HepG2 (cell line): Measurements from ENCODE around the gene PERP. TPM values are rescaled to one million over a fixed set of nuclear protein-coding genes. Genes with fewer than 3 reads are reported as not detected.

Experiments used
- AKAP8 ChIP-seq: sonication (generic); formaldehyde crosslinking; IDR thresholded peaks from 2 replicates; pipeline ENCODE4 v1.5.1; 2020; ENCODE audit warnings: mild to moderate bottlenecking, missing genetic modification reagents
- ATAD3A ChIP-seq: sonication (generic); formaldehyde crosslinking; IDR thresholded peaks from 2 replicates; pipeline ENCODE4 v1.4.0; 2020; ENCODE audit warnings: missing genetic modification reagents
- ATM ChIP-seq: fragments of 450-650 bp; IDR thresholded peaks from 2 replicates; pipeline ENCODE4 v1.7.1; 2017; ENCODE audit warnings: mild to moderate bottlenecking, borderline replicate concordance
- CENPX ChIP-seq: sonication (generic); formaldehyde crosslinking; IDR thresholded peaks from 2 replicates; pipeline ENCODE4 v1.9.0; 2021; ENCODE audit warnings: mild to moderate bottlenecking, missing genetic modification reagents, moderate library complexity
- CREM ChIP-seq, 2 experiments: sonication (generic) in 1 of 2; formaldehyde crosslinking in 1 of 2; IDR thresholded peaks; 2 replicates each; pipeline versions ENCODE4 v1.4.0 to v1.6.1; 2016 to 2020; ENCODE audit warnings: antibody characterized with exemption in 1 of 2, mild to moderate bottlenecking in 1 of 2, missing genetic modification reagents in 1 of 2
- DPF2 ChIP-seq: sonication (generic); formaldehyde crosslinking; IDR thresholded peaks from 2 replicates; pipeline ENCODE4 v1.4.0; 2020; ENCODE audit warnings: mild to moderate bottlenecking, low read depth, missing genetic modification reagents, borderline replicate concordance
- FOSL2 ChIP-seq: sonication (generic); formaldehyde crosslinking; IDR thresholded peaks from 2 replicates; pipeline ENCODE4 v1.4.0; 2020; ENCODE audit warnings: missing genetic modification reagents
- FOXA3 ChIP-seq: IDR thresholded peaks from 2 replicates; pipeline ENCODE4 v1.6.1; 2016; ENCODE audit warnings: missing genetic modification reagents, missing compliant biosample characterization
- IRF2 ChIP-seq: IDR thresholded peaks from 2 replicates; pipeline ENCODE4 v1.6.1; 2018; ENCODE audit warnings: missing genetic modification reagents, missing compliant biosample characterization
- KLF13 ChIP-seq: sonication (generic); formaldehyde crosslinking; IDR thresholded peaks from 2 replicates; pipeline ENCODE4 v1.4.0; 2020; ENCODE audit warnings: mild to moderate bottlenecking, missing genetic modification reagents
- KLF9 ChIP-seq: IDR thresholded peaks from 2 replicates; pipeline ENCODE4 v1.6.1; 2016; ENCODE audit warnings: low read depth
- NCOA2 ChIP-seq: sonication (generic); formaldehyde crosslinking; IDR thresholded peaks from 2 replicates; pipeline ENCODE4 v1.8.0; 2022; ENCODE audit warnings: inconsistent platforms
- RARA ChIP-seq: IDR thresholded peaks from 2 replicates; pipeline ENCODE4 v1.6.1; 2016; ENCODE audit warnings: missing genetic modification reagents, missing compliant biosample characterization
- RFX1 ChIP-seq: fragments of 450-650 bp; IDR thresholded peaks from 2 replicates; pipeline ENCODE4 v1.6.1; 2017
- SAP130 ChIP-seq: IDR thresholded peaks from 2 replicates; pipeline ENCODE4 v1.6.1; 2016; ENCODE audit warnings: low read depth
- SNAI1 ChIP-seq: sonication (generic); formaldehyde crosslinking; IDR thresholded peaks from 2 replicates; pipeline ENCODE4 v1.5.0; 2020; ENCODE audit warnings: mild to moderate bottlenecking, missing genetic modification reagents, borderline replicate concordance
- TBX3 ChIP-seq: fragments of 450-650 bp; IDR thresholded peaks from 2 replicates; pipeline ENCODE4 v1.6.1; 2017; ENCODE audit warnings: antibody characterized with exemption, mild to moderate bottlenecking, inconsistent platforms, borderline replicate concordance
- TCF7L2 ChIP-seq: IDR thresholded peaks from 2 replicates; pipeline ENCODE4 v1.6.1; 2011; ENCODE audit warnings: mild to moderate bottlenecking, low read depth, low read length, moderate library complexity
- TEAD3 ChIP-seq: optimal IDR thresholded peaks from 2 replicates; pipeline ENCODE3; 2016; ENCODE audit warnings: borderline replicate concordance
- ZFY ChIP-seq: sonication (generic); formaldehyde crosslinking; IDR thresholded peaks from 2 replicates; pipeline ENCODE4 v1.4.0; 2020; ENCODE audit warnings: missing genetic modification reagents
- ZNF232 ChIP-seq: sonication (generic); formaldehyde crosslinking; IDR thresholded peaks from 2 replicates; pipeline ENCODE4 v1.4.0; 2020; ENCODE audit warnings: missing genetic modification reagents, borderline replicate concordance
- ZNF235 ChIP-seq: sonication (generic); formaldehyde crosslinking; IDR thresholded peaks from 2 replicates; pipeline ENCODE4 v1.8.1; 2023; ENCODE audit warnings: mild to moderate bottlenecking, missing genetic modification reagents, borderline replicate concordance
- ZSCAN21 ChIP-seq: sonication (generic); formaldehyde crosslinking; IDR thresholded peaks from 2 replicates; pipeline ENCODE4 v1.8.0; 2022; ENCODE audit warnings: mild to moderate bottlenecking, missing genetic modification reagents, moderate library complexity, borderline replicate concordance
- polyA plus RNA-seq, 8 experiments: library from polyadenylated mRNA; depleted of rRNA in 3 of 8; stranded (reverse) in 7 of 8; unstranded in 1 of 8; fragments of >200 nt; fragmentation: Illumina TruSeq in 4 of 8; extraction: Trizol in 4 of 8; gene quantifications; 2 replicates each; pipeline versions ENCODE4 v1.2.1 to v1.2.3, GENCODE V29; 2011 to 2016; ENCODE audit warnings: low read depth in 4 of 8, missing spikeins in 1 of 8, mixed read lengths in 1 of 8; ENCODE audit not compliant: insufficient read depth in 1 of 8
- total RNA-seq, 5 experiments: library from RNA; depleted of rRNA; stranded (reverse); fragments of >200 nt; fragmentation: Illumina TruSeq; extraction: Trizol; gene quantifications; 2 replicates each; pipeline ENCODE4 v1.2.3, GENCODE V29; 2016; ENCODE audit warnings: low read depth in 1 of 5
- TF ChIP-seq, protein P1 (sequence below): sonication (generic); formaldehyde crosslinking; IDR thresholded peaks from 2 replicates; pipeline ENCODE4 v1.9.0; 2021; ENCODE audit warnings: missing genetic modification reagents, mild to moderate bottlenecking, borderline replicate concordance
- TF ChIP-seq, protein P2 (sequence below): sonication (generic); formaldehyde crosslinking; IDR thresholded peaks from 2 replicates; pipeline ENCODE4 v1.5.0; 2020; ENCODE audit warnings: mild to moderate bottlenecking, missing genetic modification reagents
- TF ChIP-seq, protein P3 (sequence below): sonication (generic); formaldehyde crosslinking; IDR thresholded peaks from 2 replicates; pipeline ENCODE4 v1.4.0; 2020; ENCODE audit warnings: missing genetic modification reagents
- TF ChIP-seq, protein P4 (sequence below): sonication (generic); formaldehyde crosslinking; IDR thresholded peaks from 2 replicates; pipeline ENCODE4 v1.5.0; 2020; ENCODE audit warnings: missing genetic modification reagents, mild to moderate bottlenecking, borderline replicate concordance

PERP gene
- total and polyA plus RNA-seq, 2 of the 13 experiments (the other 11 are each of a cell fraction or from before 2014, with no cell fraction given): 26.0 to 53.0 TPM

DNA sequence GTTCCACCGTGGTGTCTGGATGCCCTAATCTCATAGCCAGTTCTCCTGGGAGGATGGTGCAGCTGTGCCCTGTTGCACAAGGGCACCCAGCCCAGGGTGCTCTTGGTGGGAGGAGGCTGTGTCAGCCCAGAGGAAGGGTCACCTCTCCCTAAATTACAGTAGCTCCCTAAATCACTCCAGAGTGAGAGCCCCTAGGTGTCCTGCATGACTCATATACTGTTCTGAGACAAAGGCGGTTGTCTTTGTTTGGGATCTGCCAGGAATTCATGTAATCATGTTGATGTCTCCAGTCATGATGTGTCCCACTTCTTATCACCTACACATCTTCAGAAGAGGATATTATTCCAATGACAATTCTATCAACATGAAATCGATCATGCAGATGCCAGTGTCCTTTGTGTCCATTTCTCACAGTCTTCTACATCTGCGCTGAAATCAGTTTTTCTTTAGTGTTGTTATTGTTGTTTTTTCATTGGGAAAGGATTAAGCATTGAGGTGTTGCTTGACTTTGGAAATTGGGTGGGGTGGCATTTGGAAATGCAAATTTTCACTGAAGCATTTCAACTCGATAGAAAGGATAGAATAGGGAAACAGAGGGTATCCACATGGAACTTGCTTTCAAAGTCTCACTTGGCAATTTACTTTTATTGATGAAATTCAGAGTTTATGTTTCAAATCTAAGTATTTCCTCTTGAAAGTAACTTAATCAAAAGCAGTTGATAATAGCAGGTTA, 19.5 kb downstream of the PERP start (continued):
- TF ChIP-seq, protein P1, sequence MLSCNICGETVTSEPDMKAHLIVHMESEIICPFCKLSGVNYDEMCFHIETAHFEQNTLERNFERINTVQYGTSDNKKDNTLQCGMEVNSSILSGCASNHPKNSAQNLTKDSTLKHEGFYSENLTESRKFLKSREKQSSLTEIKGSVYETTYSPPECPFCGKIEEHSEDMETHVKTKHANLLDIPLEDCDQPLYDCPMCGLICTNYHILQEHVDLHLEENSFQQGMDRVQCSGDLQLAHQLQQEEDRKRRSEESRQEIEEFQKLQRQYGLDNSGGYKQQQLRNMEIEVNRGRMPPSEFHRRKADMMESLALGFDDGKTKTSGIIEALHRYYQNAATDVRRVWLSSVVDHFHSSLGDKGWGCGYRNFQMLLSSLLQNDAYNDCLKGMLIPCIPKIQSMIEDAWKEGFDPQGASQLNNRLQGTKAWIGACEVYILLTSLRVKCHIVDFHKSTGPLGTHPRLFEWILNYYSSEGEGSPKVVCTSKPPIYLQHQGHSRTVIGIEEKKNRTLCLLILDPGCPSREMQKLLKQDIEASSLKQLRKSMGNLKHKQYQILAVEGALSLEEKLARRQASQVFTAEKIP (CRISPR knock-in tag): no peak
- TF ChIP-seq ZSCAN21 (CRISPR knock-in tag): no peak
- TF ChIP-seq, protein P2, sequence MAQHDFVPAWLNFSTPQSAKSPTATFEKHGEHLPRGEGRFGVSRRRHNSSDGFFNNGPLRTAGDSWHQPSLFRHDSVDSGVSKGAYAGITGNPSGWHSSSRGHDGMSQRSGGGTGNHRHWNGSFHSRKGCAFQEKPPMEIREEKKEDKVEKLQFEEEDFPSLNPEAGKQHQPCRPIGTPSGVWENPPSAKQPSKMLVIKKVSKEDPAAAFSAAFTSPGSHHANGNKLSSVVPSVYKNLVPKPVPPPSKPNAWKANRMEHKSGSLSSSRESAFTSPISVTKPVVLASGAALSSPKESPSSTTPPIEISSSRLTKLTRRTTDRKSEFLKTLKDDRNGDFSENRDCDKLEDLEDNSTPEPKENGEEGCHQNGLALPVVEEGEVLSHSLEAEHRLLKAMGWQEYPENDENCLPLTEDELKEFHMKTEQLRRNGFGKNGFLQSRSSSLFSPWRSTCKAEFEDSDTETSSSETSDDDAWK (CRISPR knock-in tag): no peak
- TF ChIP-seq CENPX: no peak
- TF ChIP-seq ZNF232 (CRISPR knock-in tag): no peak
- no peak for TF ChIP-seq KLF13
- TF ChIP-seq IRF2 (CRISPR knock-in tag): no peak
- no peak for TF ChIP-seq SNAI1
- TF ChIP-seq, protein P3, sequence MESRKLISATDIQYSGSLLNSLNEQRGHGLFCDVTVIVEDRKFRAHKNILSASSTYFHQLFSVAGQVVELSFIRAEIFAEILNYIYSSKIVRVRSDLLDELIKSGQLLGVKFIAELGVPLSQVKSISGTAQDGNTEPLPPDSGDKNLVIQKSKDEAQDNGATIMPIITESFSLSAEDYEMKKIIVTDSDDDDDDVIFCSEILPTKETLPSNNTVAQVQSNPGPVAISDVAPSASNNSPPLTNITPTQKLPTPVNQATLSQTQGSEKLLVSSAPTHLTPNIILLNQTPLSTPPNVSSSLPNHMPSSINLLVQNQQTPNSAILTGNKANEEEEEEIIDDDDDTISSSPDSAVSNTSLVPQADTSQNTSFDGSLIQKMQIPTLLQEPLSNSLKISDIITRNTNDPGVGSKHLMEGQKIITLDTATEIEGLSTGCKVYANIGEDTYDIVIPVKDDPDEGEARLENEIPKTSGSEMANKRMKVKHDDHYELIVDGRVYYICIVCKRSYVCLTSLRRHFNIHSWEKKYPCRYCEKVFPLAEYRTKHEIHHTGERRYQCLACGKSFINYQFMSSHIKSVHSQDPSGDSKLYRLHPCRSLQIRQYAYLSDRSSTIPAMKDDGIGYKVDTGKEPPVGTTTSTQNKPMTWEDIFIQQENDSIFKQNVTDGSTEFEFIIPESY (CRISPR knock-in tag): no peak
- no peak for TF ChIP-seq RFX1
- TF ChIP-seq TCF7L2: no peak
- no peak for TF ChIP-seq NCOA2 (CRISPR knock-in tag)
- TF ChIP-seq KLF9 (CRISPR knock-in tag): no peak
- peak; percentile 16; the same call in 1 of the 2 replicates for TF ChIP-seq CREM (IDR thresholded peaks at IDR 0.05)
- no peak for TF ChIP-seq CREM (CRISPR knock-in tag; IDR thresholded peaks at IDR 0.05)
- TF ChIP-seq FOSL2 (CRISPR knock-in tag): peak; percentile 89
- peak; percentile 23; the same call in 1 of the 2 replicates for TF ChIP-seq RARA (CRISPR knock-in tag)
- TF ChIP-seq ATAD3A: no peak
- TF ChIP-seq AKAP8: no peak
- TF ChIP-seq TBX3: no peak
- TF ChIP-seq ZNF235 (CRISPR knock-in tag): no peak
- 0 out of 2 replicates have a peak, but pooled peaks have one; percentile 22 for TF ChIP-seq FOXA3 (CRISPR knock-in tag)
- no peak for TF ChIP-seq DPF2
- TF ChIP-seq ATM: no peak
- TF ChIP-seq TEAD3 (CRISPR knock-in tag): peak; percentile 52
- no peak for TF ChIP-seq ZFY
- no peak for TF ChIP-seq SAP130 (CRISPR knock-in tag)
- TF ChIP-seq, protein P4, sequence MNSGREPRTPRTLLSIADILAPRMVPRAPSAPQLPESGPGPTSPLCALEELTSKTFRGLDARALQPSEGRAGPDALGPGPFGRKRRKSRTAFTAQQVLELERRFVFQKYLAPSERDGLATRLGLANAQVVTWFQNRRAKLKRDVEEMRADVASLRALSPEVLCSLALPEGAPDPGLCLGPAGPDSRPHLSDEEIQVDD (CRISPR knock-in tag): no peak
